ENCODE measurements around the gene CD19.
"Not testable (repeated sequence)": the region's sequence is repeated elsewhere in the genome, so short reads cannot be mapped to it uniquely, and the experiment has no call there.

CD19 gene

DNA sequence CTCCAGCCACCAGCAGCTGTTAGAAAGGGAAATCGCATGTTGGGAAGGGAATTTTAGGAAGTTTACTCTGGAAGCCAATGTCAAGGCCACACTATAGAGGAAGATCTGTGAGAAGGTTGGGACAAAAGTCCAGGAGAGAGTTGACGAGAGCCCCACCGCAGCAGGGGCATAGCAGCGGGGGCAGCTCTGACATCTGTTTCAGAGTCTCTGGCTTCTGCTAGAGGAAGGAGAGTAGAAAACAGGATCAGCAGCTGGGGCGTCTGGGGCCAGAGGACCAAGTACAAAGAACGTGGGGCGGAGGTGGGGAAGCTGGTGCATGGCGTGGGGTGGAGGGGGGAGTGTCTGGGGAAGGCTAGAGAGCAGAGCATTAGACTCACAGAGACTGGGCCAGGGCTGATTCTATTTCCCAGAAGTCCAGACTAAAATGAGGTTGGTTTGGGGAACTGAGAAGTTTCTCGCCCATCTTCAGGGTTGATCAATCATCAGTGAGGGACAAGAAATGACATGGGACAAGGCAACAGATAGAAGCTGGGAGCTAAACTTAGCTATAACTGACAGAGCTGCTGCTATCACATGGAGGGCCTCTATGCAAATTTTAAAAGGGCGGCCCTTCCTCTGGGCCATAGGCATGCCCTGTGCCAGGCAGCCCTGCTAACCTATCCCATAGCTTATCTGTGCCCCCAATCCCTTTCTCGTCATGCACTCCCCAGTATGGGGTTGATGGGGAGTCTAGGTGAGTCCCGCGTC is 7.9 kb upstream of the CD19 start:
- TF ChIP-seq ZNF274 (IDR thresholded peaks at IDR 0.05; ENCODE audit: low read depth, low read length): no peak
- H3K4me3 ChIP-seq (ENCODE audit: low read length): peak overlapping the region; percentile 72; the same call in 1 of the 2 replicates

DNA sequence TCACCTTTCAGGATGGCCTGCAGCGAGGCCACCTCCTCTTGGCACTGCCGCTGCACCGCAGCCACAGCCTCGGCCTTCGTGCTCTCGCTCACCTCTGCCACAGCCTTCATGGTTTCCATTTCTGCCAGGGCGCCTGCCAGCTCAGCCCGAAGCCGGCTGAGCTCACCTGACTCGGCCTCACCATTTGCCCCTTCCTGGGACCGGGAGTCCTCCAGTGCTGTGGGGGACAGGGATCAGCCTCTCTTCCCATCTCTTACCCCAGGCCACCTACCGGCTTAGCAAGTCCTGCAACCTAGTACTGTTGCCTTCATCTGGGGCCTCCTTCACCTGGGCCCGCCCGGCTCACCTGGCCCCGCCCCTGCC is 7.4 kb upstream of the CD19 start:
- peak overlapping the region; percentile 72; the same call in 1 of the 2 replicates for H3K4me3 ChIP-seq (ENCODE audit: low read length)

DNA sequence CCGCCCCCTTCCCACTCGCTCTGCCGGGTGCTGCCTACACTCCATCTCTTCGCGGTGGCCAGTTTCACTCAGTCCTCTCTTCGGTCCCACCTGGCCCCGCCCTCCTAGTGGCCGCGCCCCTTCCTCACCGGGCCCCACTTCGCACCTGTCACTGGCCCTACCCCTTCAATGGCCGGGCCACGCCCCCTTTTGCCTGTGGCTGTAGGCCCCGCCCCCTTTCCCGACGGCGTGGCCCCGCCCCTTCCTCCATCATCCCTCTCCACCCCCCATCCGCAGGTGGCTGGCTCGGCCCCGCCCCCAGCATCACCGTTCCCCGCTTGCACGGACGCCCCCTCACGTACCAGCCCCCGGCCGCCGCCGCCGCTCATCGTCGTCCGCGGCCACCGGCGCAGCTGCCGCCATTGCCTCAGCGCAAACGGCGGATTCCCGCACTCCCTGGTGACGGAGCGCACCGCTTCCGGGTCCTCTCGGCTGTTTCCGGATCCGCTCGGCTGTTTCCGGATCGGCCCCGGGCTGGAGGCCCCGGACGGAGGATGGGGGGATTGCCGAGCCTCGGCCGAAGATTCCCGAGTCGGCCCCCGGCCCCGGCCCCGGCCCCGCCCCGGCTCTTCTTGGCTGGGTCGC is 6.9 kb upstream of the CD19 start, which contains the start of gene RABEP2:
Gene RABEP2, minus strand, starts transcription at position 477 of the 624 bp plus-strand sequence. Its CDS starts 75 bp downstream, at position 402.
- TF ChIP-seq ZNF274 (IDR thresholded peaks at IDR 0.05; ENCODE audit: low read depth, low read length): no peak
- peak within 1 kb of the TSS; percentile 91 for H3K4me3 ChIP-seq (ENCODE audit: low read length)

More for the DNA sequence above, 7.4 kb upstream of the CD19 start:
- no peak for TF ChIP-seq ZNF274 (IDR thresholded peaks at IDR 0.05; ENCODE audit: low read depth, low read length)

DNA sequence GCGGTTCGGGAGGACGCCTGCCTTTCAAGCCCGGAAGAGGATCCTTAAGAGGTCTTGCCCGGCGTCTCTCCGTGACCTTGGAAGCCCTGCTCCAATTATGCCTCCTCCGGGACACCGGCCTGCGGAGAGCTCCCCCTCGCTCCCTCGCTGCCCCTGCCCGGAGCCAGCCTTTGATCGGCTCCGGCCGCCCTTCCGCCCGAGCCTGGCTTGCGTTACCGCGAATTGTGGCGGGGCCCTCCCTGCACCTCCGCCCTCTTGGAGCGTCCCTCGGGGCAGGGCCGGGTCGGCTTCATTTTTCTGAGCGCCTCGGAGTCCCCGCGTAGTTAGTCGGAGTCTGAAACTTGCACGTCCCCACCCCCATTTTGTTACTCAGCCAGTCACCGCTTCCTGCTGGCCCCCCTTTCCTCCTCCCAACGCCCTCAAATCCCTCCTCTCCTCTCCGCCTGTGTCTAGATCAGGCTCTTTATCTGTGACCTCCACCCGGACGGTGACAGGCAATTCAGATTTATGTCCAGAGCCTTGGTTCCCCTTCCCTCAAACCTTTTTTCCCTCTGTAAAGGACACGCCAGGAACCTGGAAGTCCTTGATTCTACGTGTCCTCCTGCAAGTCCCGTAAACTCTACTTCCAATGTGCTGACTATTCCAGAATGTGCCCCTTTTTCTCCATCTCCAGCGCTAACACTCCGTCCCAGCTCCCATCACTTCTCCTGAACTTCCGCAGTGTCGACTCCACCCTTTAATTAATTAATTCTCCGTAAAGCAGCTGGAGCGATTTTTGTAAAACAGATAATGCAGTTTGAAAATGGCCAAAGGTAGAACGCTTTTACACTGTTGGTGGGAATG is 6.2 kb upstream of the CD19 start:
- no peak for TF ChIP-seq ZNF274 (IDR thresholded peaks at IDR 0.05; ENCODE audit: low read depth, low read length)
- H3K4me3 ChIP-seq (ENCODE audit: low read length): peak overlapping the region; percentile 91

DNA sequence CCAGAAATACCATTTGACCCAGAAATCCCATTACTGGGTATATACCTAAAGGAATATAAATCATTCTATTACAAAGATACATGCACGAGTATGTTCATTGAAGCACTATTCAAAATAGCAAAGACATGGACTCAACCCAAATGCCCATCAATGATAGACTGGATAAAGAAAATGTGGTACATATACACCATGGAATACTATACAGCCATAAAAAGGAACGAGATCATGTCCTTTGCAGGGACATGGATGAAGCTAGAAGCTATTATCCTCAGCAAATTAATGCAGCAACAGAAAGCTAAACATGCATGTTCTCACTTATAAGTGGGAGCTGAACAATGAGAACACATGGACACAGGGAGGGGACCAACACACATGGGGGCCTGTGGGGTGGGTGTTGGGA is 5.5 kb upstream of the CD19 start:
- not testable (repeated sequence) for H3K4me3 ChIP-seq (ENCODE audit: low read length)

DNA sequence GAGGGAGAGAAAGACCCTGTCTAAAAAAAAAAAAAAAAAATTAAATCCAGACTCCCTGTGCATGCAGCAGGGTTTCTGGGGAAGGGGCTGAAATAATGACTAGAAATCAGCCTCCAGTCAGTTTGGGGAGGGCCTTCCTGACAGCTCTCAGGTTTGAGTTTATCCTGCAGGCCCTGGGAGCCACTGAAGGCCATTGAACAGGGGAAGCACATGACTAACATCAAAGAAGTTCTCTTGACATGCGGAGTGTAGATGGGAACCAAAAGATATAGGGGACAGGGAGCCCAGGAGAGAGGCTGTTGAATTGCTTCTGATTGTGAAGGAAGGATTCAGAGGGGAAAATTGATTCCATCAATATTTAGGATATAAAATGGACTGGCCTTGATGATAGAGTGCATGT is 4.0 kb upstream of the CD19 start:
- H3K4me3 ChIP-seq (ENCODE audit: low read length): no peak overlapping the region
- no peak for TF ChIP-seq ZNF274 (IDR thresholded peaks at IDR 0.05; ENCODE audit: low read depth, low read length)

DNA sequence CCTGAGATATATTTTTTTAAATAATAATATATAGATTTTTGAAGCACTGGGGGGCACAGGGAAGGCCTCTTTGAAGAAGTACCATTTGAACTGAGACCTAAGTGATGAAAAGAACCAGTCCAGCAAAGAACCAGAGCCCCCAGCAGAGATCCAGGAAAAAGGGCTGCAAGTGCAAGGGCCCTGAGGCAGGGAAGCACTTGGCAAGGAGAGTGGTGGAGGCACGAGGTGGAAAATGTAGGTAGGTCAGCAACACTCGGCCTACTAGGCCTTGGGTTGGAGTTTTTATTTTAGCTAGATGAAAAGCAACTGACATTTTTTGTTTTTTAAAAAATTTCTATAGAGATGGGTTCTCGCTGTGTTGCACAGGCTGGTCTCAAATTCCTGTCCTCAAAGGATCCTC is 1.6 kb upstream of the CD19 start:
- no peak for TF ChIP-seq ZNF274 (IDR thresholded peaks at IDR 0.05; ENCODE audit: low read depth, low read length)
- no peak overlapping the region for H3K4me3 ChIP-seq (ENCODE audit: low read length)

DNA sequence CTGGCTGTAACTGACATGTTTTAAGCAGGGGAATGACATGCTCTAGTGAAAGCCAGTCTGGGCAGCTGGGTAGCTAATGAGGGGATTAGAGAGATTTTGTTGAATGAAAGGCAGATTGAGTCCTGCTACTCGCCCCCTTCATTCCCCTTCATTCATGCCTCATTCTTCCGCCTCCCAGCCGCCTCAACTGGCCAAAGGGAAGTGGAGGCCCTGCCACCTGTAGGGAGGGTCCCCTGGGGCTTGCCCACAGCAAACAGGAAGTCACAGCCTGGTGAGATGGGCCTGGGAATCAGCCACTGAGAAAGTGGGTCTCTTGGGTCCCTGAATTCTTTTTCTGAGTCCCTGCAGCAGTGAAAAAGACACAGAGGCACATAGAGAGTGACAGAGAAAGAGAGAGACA is 1.1 kb upstream of the CD19 start:
- TF ChIP-seq ZNF274 (IDR thresholded peaks at IDR 0.05; ENCODE audit: low read depth, low read length): no peak
- H3K4me3 ChIP-seq (ENCODE audit: low read length): no peak overlapping the region; the same call in 1 of the 2 replicates

DNA sequence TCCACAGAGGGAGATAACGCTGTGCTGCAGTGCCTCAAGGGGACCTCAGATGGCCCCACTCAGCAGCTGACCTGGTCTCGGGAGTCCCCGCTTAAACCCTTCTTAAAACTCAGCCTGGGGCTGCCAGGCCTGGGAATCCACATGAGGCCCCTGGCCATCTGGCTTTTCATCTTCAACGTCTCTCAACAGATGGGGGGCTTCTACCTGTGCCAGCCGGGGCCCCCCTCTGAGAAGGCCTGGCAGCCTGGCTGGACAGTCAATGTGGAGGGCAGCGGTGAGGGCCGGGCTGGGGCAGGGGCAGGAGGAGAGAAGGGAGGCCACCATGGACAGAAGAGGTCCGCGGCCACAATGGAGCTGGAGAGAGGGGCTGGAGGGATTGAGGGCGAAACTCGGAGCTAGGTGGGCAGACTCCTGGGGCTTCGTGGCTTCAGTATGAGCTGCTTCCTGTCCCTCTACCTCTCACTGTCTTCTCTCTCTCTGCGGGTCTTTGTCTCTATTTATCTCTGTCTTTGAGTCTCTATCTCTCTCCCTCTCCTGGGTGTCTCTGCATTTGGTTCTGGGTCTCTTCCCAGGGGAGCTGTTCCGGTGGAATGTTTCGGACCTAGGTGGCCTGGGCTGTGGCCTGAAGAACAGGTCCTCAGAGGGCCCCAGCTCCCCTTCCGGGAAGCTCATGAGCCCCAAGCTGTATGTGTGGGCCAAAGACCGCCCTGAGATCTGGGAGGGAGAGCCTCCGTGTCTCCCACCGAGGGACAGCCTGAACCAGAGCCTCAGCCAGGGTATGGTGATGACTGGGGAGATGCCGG is 769 bp downstream of the CD19 start:
- no peak for TF ChIP-seq ZNF274 (IDR thresholded peaks at IDR 0.05; ENCODE audit: low read depth, low read length)
- peak overlapping the region; percentile 68; the same call in 1 of the 2 replicates for H3K4me3 ChIP-seq (ENCODE audit: low read length)

DNA sequence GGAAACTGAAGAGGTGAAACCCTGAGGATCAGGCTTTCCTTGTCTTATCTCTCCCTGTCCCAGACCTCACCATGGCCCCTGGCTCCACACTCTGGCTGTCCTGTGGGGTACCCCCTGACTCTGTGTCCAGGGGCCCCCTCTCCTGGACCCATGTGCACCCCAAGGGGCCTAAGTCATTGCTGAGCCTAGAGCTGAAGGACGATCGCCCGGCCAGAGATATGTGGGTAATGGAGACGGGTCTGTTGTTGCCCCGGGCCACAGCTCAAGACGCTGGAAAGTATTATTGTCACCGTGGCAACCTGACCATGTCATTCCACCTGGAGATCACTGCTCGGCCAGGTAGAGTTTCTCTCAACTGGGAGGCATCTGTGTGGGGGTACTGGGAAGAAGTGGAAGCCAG is 1.4 kb downstream of the CD19 start:
- peak overlapping the region; percentile 68; the same call in 1 of the 2 replicates for H3K4me3 ChIP-seq (ENCODE audit: low read length)

DNA sequence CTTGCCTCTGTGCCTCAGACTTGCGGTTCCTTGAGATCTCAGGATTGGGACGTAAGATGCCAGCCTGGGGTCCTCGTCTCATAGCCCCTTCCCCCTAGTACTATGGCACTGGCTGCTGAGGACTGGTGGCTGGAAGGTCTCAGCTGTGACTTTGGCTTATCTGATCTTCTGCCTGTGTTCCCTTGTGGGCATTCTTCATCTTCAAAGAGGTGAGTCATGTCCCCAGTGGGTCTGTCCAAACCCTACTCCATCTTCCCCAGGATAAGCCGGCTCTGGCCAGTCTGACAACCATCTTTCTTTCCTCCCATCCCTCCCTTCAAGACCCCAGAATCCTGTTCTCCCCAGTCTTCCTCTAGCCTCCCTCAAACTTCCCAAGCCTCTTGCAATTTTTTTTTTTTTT is 3.6 kb downstream of the CD19 start:
- no peak overlapping the region; the same call in 1 of the 2 replicates for H3K4me3 ChIP-seq (ENCODE audit: low read length)
- TF ChIP-seq ZNF274 (IDR thresholded peaks at IDR 0.05; ENCODE audit: low read depth, low read length): no peak

More for the DNA sequence above, 1.4 kb downstream of the CD19 start:
- TF ChIP-seq ZNF274 (IDR thresholded peaks at IDR 0.05; ENCODE audit: low read depth, low read length): no peak

DNA sequence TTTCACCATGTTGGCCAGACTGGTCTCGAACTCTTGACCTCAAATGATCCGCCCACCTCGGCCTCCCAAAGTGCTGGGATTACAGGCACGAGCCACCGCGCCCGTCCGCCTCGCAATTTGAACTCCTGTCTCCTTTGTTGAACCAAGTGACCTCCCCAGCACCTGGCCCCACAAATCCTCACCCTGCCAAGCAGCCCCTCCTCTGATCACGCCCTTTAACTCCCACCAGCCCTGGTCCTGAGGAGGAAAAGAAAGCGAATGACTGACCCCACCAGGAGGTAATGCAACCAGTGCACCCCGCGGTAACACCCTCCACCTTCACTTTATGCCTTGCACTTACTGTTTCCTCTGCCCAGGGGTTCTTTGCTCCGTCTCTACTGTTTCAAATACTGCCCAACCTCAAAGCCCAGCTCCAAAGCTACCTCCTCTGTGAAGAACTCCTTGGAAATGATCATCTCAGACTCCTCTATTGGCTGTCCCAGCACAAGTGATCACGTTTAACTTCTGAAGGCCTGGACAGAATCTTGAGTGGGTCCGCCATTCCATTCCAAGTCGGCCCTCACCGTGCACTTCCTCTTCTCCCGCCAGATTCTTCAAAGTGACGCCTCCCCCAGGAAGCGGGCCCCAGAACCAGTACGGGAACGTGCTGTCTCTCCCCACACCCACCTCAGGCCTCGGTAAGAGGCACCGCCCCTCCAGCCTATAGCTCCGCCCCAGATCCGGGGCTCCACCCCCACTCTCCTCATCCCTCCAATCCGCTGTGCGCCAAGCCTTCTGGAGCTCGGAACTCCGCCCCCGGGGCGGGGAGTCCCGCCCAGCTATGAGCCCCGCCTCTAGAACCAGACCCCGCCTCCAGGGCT is 4.4 kb downstream of the CD19 start:
- no peak for TF ChIP-seq ZNF274 (IDR thresholded peaks at IDR 0.05; ENCODE audit: low read depth, low read length)
- peak overlapping the region; percentile 40; the same call in 1 of the 2 replicates for H3K4me3 ChIP-seq (ENCODE audit: low read length)

DNA sequence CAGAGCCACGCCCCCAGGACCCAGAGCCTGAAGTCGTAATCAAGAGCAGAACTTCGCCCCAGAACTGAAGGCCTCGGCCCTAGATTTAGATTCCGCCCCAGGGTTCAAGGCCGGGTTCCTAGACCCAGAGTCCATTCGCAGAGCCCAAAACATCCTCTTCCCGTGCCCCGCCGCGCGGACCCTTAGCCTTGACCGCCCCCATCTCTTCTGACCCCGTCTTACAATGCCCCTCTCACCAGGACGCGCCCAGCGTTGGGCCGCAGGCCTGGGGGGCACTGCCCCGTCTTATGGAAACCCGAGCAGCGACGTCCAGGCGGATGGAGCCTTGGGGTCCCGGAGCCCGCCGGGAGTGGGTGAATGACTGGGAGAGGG is 5.0 kb downstream of the CD19 start:
- H3K4me3 ChIP-seq (ENCODE audit: low read length): no peak overlapping the region
- TF ChIP-seq ZNF274 (IDR thresholded peaks at IDR 0.05; ENCODE audit: low read depth, low read length): no peak
